Loucy (cell line): ENCODE data around the gene BCLAF3.

Experiments used
- H2AFZ ChIP-seq: fragments of 200-600 bp; sonication (generic); 2 replicates; pipeline ENCODE4 v1.6.0; 2016; ENCODE audit warnings: antibody characterized with exemption, mild to moderate bottlenecking, low read length, moderate library complexity
- H3F3A ChIP-seq: fragments of 200-600 bp; 2 replicates; pipeline ENCODE4 v1.6.0; 2016; ENCODE audit warnings: antibody characterized with exemption, low read depth, mild to moderate bottlenecking
- H3K27me3 ChIP-seq: fragments of 200-600 bp; sonication (generic); 2 replicates; pipeline ENCODE4 v1.6.1; 2014; ENCODE audit warnings: low read length, mild to moderate bottlenecking; ENCODE audit not compliant: insufficient read depth, poor library complexity, severe bottlenecking
- H3K36me3 ChIP-seq: fragments of 200-600 bp; sonication (generic); 2 replicates; pipeline ENCODE4 v1.6.1; 2016; ENCODE audit warnings: low read length; ENCODE audit not compliant: insufficient read depth
- H3K4me1 ChIP-seq: fragments of 200-600 bp; sonication (generic); 2 replicates; pipeline ENCODE4 v1.5.1; 2014; ENCODE audit warnings: low read length, mild to moderate bottlenecking; ENCODE audit not compliant: insufficient read depth, poor library complexity, severe bottlenecking
- H3K4me2 ChIP-seq: fragments of 200-600 bp; sonication (generic); 2 replicates; pipeline ENCODE4 v1.6.0; 2014; ENCODE audit warnings: antibody characterized with exemption, low read length, low read depth, mild to moderate bottlenecking; ENCODE audit not compliant: poor library complexity, severe bottlenecking
- H3K4me3 ChIP-seq: fragments of 200-600 bp; sonication (generic); 2 replicates; pipeline ENCODE4 v1.5.1; 2014; ENCODE audit warnings: low read length, mild to moderate bottlenecking, mixed read lengths; ENCODE audit not compliant: poor library complexity, severe bottlenecking
- H3K79me2 ChIP-seq: fragments of 200-600 bp; sonication (generic); 2 replicates; pipeline ENCODE4 v1.6.1; 2014; ENCODE audit warnings: low read length; ENCODE audit not compliant: insufficient read depth
- H3K9ac ChIP-seq: fragments of 200-600 bp; sonication (generic); 2 replicates; pipeline ENCODE4 v1.6.0; 2014; ENCODE audit warnings: mild to moderate bottlenecking, low read depth, low read length, moderate library complexity; ENCODE audit not compliant: poor library complexity, severe bottlenecking
- H3K9me2 ChIP-seq: fragments of 200-600 bp; sonication (generic); replicated peaks from 2 replicates; pipeline ENCODE4 v1.6.1; 2016; ENCODE audit warnings: low read depth, low read length, mixed read lengths
- H3K9me3 ChIP-seq: fragments of 200-600 bp; sonication (generic); 2 replicates; pipeline ENCODE4 v1.6.1; 2014; ENCODE audit warnings: mild to moderate bottlenecking, antibody characterized with exemption, low read length, low read depth; ENCODE audit not compliant: insufficient read depth
- H4K20me1 ChIP-seq: fragments of 200-600 bp; sonication (generic); 2 replicates; pipeline ENCODE4 v1.6.0; 2014; ENCODE audit warnings: antibody characterized with exemption, low read length, mild to moderate bottlenecking; ENCODE audit not compliant: insufficient read depth, poor library complexity, severe bottlenecking
- EZH2phosphoT487 ChIP-seq: fragments of 200-600 bp; IDR thresholded peaks from 2 replicates; pipeline ENCODE4 v1.6.1; 2018; ENCODE audit warnings: antibody characterized with exemption, mild to moderate bottlenecking, moderate library complexity, borderline replicate concordance

Gene BCLAF3

DNA sequence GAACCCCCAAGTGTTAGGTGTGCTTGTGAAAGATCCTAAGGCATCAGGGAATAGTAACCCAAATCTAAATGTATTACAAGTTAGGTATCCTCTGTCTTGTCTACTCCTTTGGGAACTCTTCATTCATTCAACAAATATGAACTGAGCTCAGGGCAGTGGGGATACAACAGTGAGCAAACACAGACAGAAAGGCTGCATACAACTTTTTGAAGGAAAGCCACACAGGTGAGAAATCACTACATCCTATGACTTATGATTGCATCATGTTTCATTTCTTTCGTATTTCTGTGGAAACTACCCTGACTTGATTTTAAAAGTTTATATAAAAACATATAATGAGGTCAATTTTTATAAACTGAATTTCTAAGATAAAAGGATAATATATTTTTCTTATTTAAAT lies 43.2 kb downstream of the BCLAF3 start:
- no peaks in the 10 kb centered on the region for H3K9me3 ChIP-seq
- H3K4me1 ChIP-seq = no peaks in the 10 kb centered on the region
- H3K36me3 ChIP-seq = peaks cover 10% of the 10 kb centered on the region; the same call in 1 of the 2 replicates
- H3K9ac ChIP-seq = no peak overlapping the region
- H3F3A ChIP-seq = no peaks in the 10 kb centered on the region
- H3K4me2 ChIP-seq = no peak overlapping the region
- no peak overlapping the region for H3K4me3 ChIP-seq
- TF ChIP-seq EZH2phosphoT487 = no peak
- no peaks in the 10 kb centered on the region for H3K9me2 ChIP-seq
- H3K79me2 ChIP-seq = no peaks in the 10 kb centered on the region
- no peak overlapping the region for H2AFZ ChIP-seq
- no peaks in the 10 kb centered on the region for H3K27me3 ChIP-seq
- no peaks in the 10 kb centered on the region for H4K20me1 ChIP-seq
